HG03108 (cell line): ENCODE measurements around the gene KLK3.
"Not testable (repeated sequence)": the region's sequence is repeated elsewhere in the genome, so short reads cannot be mapped to it uniquely, and the experiment has no call there.

Source experiments
- ATAC-seq: cut with Tn5 transposase; IDR thresholded peaks from one replicate; pipeline ENCODE4 v1.9.1; 2021; ENCODE audit warnings: moderate library complexity; ENCODE audit not compliant: unreplicated experiment

KLK3 gene

GRCh38 chr19:50854636-50855410, at the start of gene KLK3:
Gene KLK3, plus strand, starts transcription at chr19:50854915. Its CDS starts 41 bp downstream, at chr19:50854956.
- no peak for ATAC-seq

GRCh38 chr19:50808856-50809255, 45.9 kb upstream of the KLK3 start:
- ATAC-seq, result no peak

- not testable (repeated sequence) for ATAC-seq
Measured at GRCh38 chr19:50811622-50812238, 43.0 kb upstream of the KLK3 start.

GRCh38 chr19:50812474-50812873, 42.2 kb upstream of the KLK3 start:
- no peak for ATAC-seq

GRCh38 chr19:50814883-50815282, 39.8 kb upstream of the KLK3 start:
- ATAC-seq, result no peak

GRCh38 chr19:50815439-50815838, 39.3 kb upstream of the KLK3 start:
- ATAC-seq, result no peak

GRCh38 chr19:50817941-50818858, 36.5 kb upstream of the KLK3 start:
- ATAC-seq, result peak; percentile 53

- no peak for ATAC-seq
Measured at GRCh38 chr19:50818859-50819472, 35.7 kb upstream of the KLK3 start.

GRCh38 chr19:50819636-50820035, 35.1 kb upstream of the KLK3 start:
- no peak for ATAC-seq

GRCh38 chr19:50820086-50820485, 34.6 kb upstream of the KLK3 start:
- no peak for ATAC-seq

- no peak for ATAC-seq
Measured at GRCh38 chr19:50820549-50821247, 34.0 kb upstream of the KLK3 start.

- ATAC-seq, result no peak
Measured at GRCh38 chr19:50821248-50821612, 33.5 kb upstream of the KLK3 start.

GRCh38 chr19:50821622-50822021, 33.1 kb upstream of the KLK3 start:
- ATAC-seq, result no peak

GRCh38 chr19:50822661-50823208, 32.0 kb upstream of the KLK3 start:
- no peak for ATAC-seq

- no peak for ATAC-seq
Measured at GRCh38 chr19:50823389-50824042, 31.2 kb upstream of the KLK3 start, which contains the start of gene KLK1. Gene KLK1, minus strand, starts transcription at chr19:50823787. Its CDS starts 39 bp downstream, at chr19:50823748.

GRCh38 chr19:50826492-50827240, 28.0 kb upstream of the KLK3 start:
- no peak for ATAC-seq

GRCh38 chr19:50827476-50827875, 27.2 kb upstream of the KLK3 start:
- ATAC-seq, result no peak

- ATAC-seq, result no peak
Measured at GRCh38 chr19:50829801-50830200, 24.9 kb upstream of the KLK3 start.
